Retina (tissue), 1 donor: Measurements from ENCODE around the gene CRYBB3.
A peak's percentile ranks its signal among the peaks of the same experiment; 100 is the strongest.
"Not testable (repeated sequence)": the region's sequence is repeated elsewhere in the genome, so short reads cannot be mapped to it uniquely, and the experiment has no call there.

Source experiments
- DNase-seq: peaks from one replicate; pipeline ENCODE4 v3.0.0-alpha.2; 2016

Gene CRYBB3

GRCh38 chr22:25176175-25176574, 23.5 kb upstream of the CRYBB3 start:
- DNase-seq, result no peak

DNA sequence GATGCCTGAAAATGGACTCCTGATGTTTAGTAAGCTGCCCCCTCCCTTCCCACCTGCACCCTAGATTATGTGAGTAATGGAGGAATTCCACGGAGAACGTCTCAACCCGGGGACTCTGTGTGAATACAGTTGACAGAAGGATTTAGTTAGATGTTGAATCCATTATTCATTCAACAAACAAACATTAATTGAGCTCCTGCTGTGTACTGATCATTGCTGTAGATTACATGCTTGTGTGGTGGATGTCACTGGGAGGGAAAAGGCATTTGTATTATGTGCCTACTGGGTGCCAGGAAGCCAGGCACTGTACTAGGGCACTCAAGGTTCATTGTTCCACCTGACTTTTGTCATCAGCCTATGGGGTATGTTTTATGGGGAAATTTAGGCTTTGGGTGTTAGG, 22.9 kb upstream of the CRYBB3 start:
- DNase-seq, result no peak

GRCh38 chr22:25177226-25177625, 22.4 kb upstream of the CRYBB3 start:
- DNase-seq, result no peak

DNA sequence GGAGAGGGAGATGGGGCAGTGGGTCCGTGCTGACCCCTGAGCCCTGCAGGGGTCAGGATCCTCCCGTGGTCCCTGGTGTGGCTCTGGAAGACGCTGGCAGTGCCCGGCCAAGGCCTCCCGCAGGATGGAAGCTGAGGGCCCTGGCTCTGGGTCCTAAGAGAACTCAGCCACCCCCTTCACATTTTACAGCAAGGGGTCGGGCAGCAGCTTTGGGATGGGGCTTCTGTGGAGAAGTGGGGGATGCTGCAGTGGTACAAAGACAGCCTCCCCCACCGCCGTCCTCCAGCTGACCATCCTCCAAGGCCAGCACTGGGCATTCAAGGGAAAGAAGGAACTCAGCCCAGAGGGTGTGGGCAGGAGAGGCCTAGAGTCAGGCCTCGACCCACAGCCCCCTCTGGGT, 21.8 kb upstream of the CRYBB3 start:
- no peak for DNase-seq

- DNase-seq, result not testable (repeated sequence)
Measured at GRCh38 chr22:25178348-25178747, 21.3 kb upstream of the CRYBB3 start.

DNA sequence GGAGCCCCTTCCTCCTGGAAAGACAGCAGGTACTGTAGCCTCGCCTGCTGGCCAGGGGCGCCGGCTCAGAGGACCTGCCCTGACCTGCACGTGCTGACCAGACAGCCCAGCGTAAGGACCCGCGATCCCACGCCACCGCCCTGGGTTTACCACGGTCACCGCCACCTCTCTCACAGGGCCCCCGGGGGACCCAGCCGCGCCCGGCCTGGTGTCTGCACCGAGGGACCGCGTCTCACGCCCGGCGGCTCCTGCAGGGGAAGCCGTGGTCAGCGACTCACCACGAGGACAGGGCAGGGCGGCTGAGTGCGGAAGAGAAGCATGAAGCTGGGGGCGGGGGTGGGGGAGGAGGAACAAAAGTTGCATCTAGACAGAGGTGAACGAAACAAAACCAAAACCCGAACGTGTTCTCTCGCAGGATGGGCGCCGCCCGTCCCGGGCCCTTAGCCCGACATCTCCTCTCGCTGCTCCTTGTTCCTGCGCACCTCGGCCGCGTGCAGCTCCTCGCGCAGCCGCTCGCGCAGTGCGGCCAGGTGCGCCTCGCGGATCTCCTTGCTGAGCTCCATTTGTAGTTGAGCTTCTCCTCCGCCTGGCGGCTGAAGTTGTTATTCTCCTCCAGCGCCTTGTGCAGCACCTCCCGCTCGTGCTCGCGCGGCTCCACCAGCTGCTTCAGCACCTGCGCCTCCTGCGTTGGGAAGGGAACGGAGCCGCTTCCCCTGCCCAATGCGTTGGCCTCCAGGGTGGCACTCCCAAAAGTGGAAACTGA, 20.6 kb upstream of the CRYBB3 start:
- DNase-seq, result not testable (repeated sequence)

DNA sequence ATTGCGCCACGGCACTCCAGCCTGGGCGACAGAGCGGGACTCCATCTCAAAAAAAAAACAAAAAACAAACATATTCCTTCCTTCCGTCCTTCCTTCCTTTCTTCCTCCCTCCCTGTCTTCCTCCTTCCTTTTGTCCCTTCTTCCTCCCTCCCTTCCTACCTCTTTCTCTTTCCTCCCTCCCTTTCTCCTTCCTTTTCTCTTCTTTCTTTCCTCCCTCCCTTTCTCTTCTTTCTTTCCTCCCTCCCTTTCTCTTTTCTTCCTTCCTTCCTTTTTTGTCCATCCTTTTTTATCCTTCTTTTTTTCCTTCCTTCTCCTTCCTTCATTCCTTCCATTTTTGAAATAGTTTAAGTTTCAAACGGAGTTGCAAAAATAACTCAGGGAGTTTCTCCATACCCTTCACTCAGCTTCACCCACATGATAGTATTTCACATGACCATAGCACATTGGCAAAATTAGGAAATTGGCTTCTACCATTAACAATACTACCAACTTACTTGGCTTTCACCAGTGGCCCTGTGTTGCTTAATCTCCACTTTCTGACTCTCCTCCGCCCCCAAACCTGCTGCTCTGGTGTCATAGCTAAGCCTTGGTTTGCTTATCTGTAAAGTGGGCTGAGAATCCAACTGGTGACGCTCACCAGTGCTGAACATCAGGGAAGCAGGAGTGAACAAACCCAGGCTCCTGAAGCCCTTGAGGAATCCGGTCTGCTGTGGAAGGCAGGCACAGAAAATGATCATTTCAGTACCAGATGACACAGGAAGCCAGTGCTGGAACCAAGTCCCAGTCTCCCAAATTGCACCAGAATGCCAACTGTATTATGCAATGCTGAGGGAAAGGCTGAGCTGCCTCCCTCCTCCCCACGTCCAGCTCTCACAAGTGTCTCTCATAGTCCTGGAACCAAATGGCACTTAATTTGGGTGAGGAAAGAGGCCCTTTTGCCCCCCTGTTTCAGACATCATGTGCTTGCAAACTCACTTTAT, 17.2 kb upstream of the CRYBB3 start:
- no peak for DNase-seq

DNA sequence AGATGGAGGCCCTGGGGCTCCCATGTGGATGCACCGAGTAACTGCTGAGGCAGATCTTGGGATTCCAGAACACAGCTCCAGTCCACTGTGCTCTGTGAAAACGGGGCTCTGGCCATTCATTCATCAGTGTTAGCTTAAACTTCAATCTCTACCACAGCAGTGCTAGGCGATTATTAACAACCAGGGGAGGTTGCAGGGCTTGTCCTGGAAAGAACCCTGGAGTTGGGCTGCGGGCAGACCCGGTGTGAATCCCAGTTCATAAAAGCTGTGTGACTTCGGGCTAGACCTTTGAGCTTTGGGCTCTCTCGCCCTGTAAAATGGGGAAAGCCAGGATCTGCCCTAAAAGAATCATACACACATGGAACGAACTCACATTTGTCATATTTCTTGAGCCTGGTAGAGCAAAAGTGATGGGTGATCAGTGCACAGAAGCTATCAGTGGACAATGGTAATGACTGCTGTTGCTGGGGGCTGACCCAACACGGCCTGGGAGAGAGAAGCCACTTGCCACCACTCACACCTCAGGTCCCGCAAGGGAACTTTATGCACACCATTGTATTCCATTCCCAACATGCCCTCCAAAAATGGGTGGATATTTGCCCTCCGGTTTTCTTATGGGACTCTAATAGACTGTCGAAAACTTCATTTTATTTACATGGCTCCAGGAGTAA, 15.6 kb upstream of the CRYBB3 start:
- DNase-seq, result no peak

- no peak for DNase-seq
Measured at GRCh38 chr22:25186140-25186539, 13.5 kb upstream of the CRYBB3 start.

GRCh38 chr22:25187469-25187868, 12.2 kb upstream of the CRYBB3 start:
- no peak for DNase-seq

- DNase-seq, result no peak
Measured at GRCh38 chr22:25192406-25192805, 7.3 kb upstream of the CRYBB3 start.

GRCh38 chr22:25193130-25193529, 6.5 kb upstream of the CRYBB3 start:
- no peak for DNase-seq

- no peak for DNase-seq
Measured at GRCh38 chr22:25193548-25193947, 6.1 kb upstream of the CRYBB3 start.

DNA sequence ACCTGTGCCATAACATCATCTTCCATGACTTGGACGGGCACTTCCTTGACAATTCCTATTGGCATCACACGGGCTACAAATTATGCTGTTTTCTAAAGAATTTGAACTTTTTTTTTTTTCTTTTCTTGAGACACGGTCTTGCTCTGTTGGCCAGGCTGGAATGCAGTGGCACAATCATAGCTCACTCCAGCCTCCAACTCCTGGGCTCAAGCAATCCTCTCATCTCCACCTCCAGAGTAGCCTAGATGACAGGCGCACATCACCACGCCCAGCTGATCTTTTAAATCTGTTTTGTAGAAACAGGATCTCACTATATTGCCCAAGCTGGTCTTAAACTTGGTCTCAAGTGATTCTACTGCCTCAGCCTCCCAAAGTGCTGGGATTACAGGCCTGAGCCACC, 3.3 kb upstream of the CRYBB3 start:
- DNase-seq, result no peak

- DNase-seq, result no peak
Measured at GRCh38 chr22:25197340-25197739, 2.3 kb upstream of the CRYBB3 start.

DNA sequence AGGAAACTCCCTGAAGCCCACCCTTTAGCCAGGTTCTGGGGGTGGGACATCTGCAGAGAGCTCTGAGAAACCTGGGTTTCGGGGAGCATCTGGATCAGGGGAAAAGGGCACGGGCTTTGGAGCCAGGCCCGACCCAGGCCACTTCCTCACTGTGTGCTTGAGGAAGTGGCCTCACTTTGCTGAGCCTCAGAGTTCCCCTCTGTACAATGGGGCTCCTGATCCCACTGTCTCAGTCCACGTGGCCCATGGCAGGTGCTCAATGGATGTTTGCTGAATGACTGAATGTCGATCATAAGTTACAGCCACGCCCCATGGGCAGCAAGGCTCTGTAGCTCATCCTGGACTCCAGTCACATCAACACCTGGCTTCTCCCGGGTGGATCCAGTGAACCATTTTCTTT, 1.3 kb downstream of the CRYBB3 start:
- no peak for DNase-seq

DNA sequence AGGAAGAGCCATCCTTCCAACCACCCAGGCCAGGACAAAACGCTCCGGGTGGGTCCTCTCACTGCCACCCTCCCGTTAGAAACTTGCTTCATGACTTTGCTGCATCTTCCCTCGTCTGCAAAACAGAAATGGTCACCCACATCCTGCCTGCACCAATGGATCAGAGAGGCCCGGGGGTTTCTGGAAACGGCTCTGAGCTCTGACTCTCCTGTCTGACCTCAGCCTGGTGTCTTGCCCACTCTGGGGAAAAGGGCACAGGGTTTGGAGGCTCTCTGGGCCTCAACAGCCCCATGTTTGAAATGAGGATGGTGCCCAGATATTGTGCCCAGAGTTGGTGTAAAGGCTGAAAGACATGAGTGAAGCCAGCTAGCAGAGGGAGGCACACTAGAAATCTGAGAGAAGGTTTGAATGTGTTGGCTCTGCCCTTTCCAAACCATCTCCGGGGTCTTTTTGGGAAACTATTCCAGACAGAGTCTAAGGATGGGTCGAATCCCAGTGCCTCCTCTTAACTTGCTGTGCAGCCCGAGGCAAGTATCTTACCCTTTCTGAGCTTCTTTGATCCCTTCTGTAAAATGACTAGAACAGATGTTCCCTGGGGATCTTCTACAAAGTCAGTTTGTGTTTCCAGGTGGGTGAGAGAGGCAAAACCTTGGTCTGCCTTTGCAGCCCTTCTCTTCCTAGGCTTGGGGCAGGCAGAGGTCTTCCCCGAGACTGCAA, 2.1 kb downstream of the CRYBB3 start:
- DNase-seq, result no peak

DNA sequence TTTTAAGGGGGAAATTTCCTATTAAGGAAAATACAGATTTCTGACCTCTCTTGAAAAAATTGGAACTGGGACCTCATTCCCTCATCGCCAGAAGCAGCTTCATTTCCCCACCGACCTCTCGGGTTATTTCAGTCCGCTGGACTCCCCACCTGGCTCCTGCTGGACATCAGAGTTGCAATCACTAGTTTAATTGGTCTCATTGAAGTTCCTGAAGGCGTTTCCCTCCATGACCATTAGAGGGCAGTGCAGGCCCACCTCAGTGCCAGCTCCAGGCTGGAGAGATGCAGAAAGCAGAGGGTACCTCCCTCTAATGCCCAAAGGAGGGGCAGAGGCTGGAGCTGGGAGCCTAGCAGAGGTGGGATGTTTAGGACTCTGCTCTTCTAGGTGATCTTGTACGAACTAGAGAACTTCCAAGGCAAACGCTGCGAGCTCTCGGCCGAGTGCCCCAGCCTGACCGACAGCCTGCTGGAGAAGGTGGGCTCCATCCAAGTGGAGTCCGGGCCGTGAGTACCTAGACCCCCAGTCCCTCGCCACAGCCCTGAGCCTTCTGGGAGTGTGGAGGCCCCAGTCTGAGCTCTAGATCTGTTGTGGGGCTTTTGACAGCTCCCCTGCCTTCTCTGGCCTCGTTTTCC, 2.7 kb downstream of the CRYBB3 start:
- DNase-seq, result peak; percentile 80

DNA sequence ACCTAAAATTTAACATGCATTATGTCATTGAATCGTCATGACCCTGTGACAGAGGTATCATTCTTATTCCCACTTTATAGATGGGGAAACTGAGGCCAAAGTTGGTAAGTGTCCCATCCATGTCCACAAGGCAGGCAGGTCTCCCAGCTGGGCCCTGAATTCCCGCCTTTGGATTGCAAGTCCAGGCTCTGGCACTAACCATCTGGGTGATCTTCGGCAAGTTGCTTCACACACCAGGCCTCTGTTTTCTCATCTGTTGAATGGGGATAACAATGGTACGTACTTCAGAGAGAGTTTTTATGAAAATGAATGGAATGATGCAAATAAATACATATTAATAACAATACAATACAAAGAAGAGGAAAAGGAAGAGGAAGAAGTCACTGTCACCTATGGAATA, 3.4 kb downstream of the CRYBB3 start:
- DNase-seq, result no peak

- DNase-seq, result not testable (repeated sequence)
Measured at GRCh38 chr22:25204547-25204946, 4.9 kb downstream of the CRYBB3 start.

GRCh38 chr22:25205847-25206246, 6.2 kb downstream of the CRYBB3 start:
- DNase-seq, result no peak

DNA sequence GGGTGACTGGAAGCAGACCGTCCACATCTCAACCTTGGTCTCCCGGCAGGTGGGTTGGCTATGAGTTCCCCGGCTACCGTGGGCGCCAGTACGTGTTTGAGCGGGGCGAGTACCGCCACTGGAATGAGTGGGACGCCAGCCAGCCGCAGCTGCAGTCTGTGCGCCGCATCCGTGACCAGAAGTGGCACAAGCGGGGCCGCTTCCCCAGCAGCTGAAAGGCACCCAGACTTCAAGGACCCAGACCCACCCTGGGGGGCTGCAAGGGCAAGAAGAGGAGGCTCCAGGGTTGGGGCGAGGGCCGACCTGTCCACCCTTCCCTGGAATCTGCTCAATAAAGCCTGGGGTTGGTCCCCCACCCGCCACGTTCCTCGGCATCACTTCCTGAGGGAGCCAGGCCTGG, 7.3 kb downstream of the CRYBB3 start:
- no peak for DNase-seq
